A673 (cell line): ENCODE measurements around the gene ODF2L.

ENCODE experiments used
- CTCF ChIP-seq: fragments of 300-800, 200-600 bp; sonication (generic); conservative IDR thresholded peaks from 2 replicates; pipeline ENCODE4 v1.5.1; 2017; ENCODE audit warnings: low read depth, mild to moderate bottlenecking, antibody characterized with exemption, low read length, moderate library complexity, mixed read lengths
- EZH2 ChIP-seq: fragments of 200-600 bp; sonication (generic); IDR thresholded peaks from 2 replicates; pipeline ENCODE4 v1.6.1; 2017; ENCODE audit warnings: borderline replicate concordance, low read depth, mild to moderate bottlenecking, mixed read lengths, antibody characterized with exemption, low read length; ENCODE audit not compliant: poor library complexity, severe bottlenecking

GRCh38 chr1:86345042-86345441 lies 51.1 kb downstream of the ODF2L start:
- no peak for TF ChIP-seq CTCF
- no peak for TF ChIP-seq EZH2
